GM18505 (cell line): ENCODE results near the gene NXF1.
"Not testable (repeated sequence)": the region's sequence is repeated elsewhere in the genome, so short reads cannot be mapped to it uniquely, and the experiment has no call there.

Experiments used
- ATAC-seq: cut with Tn5 transposase; IDR thresholded peaks from one replicate; pipeline ENCODE4 v1.9.1; 2021; ENCODE audit not compliant: unreplicated experiment
- POLR2A ChIP-seq: IDR thresholded peaks from 4 replicates; pipeline ENCODE4 v1.6.1; 2011; ENCODE audit warnings: borderline replicate concordance; ENCODE audit not compliant: insufficient read depth, insufficient read length; ENCODE audit errors: extremely low read depth

The NXF1 gene

DNA sequence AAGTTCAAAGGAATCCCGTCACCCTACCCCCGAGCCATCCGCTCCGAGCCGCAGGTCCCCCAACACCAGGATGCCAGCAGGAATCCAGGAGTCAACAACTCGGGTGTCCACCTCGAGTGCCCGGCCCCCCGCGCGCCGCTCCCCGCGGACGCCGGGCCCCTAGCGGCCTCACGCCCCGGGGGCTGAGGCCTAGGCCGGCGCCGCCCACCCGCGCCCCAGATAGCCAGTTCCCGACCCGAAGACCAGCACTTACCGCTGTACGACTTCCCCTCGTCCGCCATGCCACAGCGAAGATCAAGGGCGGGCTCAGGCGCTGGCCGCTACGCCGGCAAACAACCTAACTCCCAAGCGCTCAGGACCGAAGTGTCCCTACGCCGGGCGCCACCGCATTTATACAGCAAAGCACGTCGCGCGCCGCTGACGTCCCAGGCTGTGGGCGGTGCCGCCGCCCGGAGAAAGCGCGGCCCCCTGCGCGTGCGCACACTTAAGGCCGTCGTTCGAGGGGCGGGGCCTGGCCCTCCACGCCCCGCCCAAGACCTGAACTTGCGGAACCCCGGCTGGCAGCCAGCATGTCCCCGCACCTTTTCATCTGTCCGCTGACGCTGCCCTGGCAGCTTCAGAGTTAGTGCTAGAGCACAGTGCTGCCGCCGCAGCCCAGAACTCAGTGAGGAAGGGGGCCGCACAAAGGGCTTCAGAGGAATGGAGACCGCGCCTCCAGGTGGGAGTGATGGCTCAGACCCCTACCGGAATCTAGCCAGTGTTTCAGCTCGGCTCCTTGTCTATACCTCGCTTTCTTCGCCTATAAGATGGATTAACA, at the start of gene NXF1:
Gene NXF1, minus strand, starts transcription at position 365 of the 817 bp plus-strand sequence. Its CDS starts 84 bp downstream, at position 281.
- ATAC-seq: peak; percentile 83
- TF ChIP-seq POLR2A: peak; percentile 100

DNA sequence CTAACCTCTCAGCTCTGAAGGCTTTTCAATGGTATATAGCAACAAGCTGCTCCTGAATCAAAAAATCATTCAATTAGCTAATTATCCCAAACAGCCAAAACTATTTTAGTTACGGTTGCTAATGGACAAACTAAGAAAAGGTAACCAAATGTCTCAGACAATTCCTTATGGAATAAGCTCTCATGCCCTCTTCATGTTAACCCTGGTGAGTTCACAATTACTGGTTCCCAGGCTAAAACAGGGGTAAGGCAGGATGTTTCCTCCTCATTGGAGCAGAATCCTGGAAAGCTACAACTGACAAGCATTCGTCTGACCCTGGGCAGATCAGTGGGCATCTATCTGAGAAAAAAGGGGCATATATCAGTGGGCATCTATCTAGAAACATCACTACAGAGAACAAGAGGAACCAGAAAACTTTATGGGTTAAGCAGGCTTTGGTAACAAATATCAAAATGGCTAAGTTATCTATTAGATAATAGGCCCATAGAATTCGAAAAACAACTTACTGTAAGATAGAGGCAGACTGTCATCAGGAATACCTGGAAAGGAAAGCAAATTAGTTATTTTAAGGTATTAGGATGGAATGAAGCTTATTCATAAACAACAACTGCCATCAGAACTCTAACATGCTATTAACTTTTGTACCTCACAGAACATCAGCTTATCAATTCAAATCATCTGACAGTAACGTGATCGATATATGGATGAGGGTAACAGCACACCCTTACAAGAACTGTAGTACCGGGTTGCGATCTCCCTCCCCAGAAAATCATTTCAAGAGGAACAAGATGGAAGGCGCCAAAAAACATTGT, 49.0 kb upstream of the NXF1 start:
- ATAC-seq: no peak
- no peak for TF ChIP-seq POLR2A

DNA sequence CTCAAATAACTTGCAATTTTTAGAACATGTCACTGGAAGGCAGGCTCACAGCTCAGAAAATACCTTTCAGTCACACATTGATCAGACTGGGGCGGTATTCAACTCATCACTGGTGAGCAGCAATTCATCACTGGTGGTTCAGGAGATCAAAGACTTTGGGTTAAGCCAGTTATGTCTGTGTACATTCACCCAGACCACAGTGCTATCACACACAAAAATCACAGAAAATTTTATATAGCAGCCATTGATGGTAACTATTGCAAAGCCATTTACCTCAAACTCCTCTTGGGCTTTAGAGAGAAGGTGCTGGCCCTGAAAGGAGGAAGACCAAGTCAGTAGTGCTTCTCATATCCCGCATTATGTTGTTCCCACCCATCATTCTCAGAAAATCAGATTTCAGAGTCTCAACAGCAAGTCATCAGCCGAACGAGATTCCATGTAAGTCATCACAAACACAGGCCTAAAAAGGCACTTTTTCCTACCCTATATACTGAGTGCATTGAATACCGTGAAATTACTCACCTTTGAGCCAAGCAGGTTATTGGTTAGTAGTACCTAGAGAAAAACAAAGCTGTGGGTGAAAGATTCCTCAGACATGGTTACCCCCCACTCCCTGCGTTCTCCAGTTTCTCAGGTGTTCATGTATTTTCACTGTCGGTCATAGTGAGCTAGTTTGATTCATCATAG, 48.2 kb upstream of the NXF1 start:
- TF ChIP-seq POLR2A: no peak

DNA sequence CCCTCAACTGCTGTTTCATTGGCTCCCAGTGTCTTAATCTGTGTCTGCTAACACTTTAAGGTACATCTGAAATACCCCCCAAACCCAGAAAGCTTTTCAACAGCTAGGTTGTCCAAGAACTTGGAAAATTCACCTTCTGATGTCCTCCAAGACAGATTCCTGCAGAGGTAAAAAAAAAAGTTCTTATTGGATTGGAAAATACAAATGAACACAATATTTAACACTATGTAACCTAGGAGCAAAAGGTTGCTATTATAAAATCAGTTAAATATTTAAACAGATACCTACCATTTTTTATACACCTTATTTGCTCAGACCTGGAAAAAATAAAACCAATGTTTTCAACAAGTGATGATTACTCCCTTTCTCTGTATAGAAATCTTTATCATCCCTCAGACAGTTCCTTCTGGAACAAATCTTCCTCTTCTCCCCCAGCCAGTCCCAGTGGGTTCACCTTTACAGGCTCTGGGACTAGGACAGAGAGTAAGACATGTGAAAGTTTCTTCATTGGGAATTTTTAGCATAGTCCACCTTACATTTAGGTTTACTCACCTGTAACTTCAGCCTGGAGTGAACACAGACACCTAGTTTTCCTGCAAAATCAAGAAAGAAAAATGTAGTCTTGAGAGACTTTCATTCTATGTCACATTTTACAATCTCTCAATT, 47.4 kb upstream of the NXF1 start:
- TF ChIP-seq POLR2A: peak; percentile 44
- no peak for ATAC-seq

More for the DNA sequence above, 48.2 kb upstream of the NXF1 start:
- ATAC-seq: no peak

DNA sequence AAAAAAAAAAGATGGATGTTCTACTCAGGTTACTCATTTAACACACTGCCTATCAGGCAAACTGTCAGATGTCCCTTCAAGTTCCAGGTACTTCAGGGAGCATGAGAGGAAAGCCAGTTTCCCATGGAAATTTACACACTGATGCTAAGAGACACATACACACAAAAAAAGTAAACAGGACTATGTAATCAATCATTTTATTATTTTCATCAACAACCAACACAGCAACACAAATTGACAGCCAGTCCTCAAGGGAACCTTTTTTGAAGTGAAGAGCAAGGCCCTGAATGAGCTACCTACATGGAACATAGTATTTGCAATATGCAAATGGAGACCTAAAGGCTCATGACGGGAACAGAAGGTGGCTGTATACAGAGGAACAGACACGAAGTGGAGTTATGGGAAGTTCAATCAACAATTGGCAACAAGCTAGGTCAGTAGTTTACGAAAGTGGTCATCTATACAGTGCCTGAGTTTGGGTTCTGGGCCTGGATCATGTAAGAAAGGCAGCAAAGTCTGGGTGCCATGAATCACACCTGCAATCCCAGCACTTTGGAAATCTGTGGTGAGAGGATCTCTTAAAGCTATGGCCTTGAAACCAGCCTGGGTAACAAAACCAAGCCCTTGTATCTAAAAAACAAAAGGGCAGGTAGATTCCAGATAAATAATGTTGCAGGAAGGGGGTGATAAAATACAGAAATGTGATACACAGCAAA, 46.7 kb upstream of the NXF1 start:
- TF ChIP-seq POLR2A: no peak

DNA sequence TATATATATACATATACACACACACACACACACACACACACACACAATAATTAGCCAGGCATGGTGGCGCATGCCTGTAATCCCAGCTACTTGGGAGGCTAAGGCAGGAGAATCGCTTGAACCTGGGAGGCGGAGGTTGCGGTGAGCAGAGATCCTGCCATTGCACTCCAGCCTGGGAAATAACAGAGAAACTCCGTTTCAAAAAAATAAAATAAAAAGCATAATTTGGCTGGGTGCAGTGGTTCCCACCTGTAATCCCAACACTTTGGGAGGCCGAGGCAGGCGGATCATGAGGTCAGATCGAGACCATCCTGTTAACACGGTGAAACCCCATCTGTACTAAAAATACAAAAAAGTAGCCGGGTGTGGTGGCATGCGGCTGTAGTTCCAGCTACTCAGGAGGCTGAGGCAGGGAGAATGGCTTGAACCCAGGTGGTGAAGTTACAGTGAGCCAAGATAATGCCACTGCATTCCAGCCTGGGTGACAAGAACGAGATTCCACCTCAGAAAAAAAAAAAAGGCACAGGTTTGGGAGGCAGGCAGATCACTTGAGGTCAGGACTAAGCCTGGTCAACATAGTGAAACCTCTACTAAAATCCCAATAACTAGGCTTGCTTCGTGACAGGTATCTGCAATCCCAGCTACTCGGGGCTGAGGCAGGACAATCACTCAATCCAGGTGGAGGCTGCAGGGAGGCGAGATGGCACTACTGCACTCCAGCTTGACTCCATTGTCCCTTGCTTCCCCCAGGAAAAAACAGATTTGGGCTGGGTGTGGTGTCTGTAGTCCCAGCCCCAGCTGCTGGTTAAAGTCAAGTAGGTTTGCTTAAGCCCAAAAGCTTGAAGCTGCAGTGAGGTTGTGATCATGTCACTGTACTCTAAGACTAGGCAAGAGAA, 45.9 kb upstream of the NXF1 start:
- no peak for ATAC-seq
- TF ChIP-seq POLR2A: peak; percentile 69

More for the DNA sequence above, 46.7 kb upstream of the NXF1 start:
- ATAC-seq: no peak

DNA sequence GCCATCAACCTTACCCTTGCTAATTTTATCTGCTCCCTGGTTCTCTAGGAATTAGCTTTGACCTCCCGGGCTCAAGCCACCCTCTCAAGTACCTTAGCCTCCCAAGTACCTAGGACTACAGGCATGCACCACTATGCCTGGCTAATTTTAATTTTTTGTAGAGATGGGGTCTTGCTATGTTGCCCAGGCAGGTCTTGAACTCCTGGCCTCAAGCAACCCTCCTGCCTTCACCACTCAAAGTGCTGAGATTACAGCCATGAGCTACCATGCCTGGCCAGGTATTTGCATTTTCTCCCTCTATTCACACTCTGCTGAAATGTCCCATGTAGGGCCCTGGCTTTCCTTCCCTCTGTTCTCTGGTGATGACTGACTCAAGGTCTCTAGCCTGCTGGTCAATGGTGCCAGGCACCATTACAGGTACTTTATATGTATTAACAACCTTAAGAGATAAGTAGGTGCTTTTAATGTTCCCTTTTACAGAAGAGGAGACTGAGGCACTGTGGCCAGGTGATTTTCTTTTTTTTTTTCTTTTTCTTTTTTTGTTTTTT, 42.6 kb upstream of the NXF1 start:
- no peak for ATAC-seq
- no peak for TF ChIP-seq POLR2A

DNA sequence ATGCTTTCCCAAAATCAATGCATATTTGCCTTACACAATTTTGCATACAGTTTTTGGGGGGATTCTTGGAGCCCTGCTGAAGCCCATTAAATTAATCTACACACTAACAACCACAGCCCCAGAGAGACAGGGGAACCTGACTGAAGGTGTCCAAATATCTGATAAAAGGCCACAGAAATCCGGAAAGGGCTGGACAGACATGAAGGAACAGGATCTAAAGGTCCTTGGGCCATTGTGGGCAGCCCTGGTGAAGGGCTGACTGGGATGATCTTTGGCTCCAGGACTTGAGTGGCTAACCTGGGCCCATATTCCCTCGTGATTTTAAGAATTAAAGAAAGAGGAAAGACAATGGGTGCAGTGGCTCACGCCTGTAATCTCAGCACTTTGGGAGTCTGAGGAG, 40.9 kb upstream of the NXF1 start:
- no peak for ATAC-seq
- TF ChIP-seq POLR2A: no peak

DNA sequence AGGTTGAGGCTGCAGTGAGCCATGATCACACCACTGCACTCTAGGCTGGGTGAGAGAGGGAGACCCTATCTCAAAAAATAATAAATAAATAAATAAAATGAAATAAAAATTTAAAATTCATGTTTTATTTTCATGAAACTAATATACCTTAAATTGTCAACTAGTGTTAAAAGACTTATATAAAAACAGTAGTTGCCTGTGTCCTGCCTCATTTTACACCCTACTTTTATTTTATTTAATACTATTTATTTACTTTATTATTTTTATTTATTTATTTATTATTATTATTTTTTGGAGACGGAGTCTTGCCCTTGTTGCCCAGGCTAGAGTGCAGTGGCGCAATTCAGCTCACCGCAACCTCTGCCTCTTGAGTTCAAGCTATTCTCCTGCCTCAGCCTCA, 38.9 kb upstream of the NXF1 start:
- ATAC-seq: no peak
- TF ChIP-seq POLR2A: no peak

DNA sequence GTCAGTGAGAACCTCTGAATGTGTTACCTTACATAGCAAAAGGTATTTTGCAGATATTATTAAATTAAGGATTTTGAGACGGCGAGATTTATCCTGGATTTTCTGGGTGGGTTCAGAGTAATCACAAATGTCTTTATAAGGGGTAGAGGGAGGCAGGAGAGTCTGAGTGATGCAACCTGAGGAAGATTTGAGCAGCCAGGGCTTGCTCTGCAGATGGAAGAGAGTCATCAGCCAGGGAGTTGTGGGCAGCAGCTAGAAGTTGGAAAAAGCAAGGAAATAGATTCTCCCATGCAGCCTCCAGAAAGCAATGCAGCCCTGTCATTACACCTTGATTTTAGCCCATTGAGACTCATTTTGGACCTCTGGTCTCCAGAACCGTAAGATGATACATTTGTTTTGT, 38.2 kb upstream of the NXF1 start:
- no peak for TF ChIP-seq POLR2A
- no peak for ATAC-seq

DNA sequence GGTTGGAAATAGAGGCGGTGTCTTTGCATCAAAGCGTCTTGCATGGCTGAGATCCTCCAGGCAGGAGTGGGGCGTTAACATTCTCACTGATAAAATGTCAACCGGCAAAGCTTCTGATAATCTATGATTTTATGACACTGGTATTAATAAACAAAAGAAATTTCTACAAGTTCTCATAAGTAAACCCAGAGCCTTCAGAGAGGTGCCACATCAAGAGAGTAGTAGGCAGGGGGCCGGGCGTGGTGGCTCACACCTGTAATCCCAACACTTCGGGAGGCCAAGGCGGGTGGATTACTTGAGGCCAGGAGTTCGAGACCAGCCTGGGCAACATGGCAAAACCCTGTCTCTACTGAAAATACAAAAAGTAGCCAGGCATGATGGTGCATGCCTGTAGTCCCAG, 37.7 kb upstream of the NXF1 start:
- ATAC-seq: not testable (repeated sequence)
